CD4-positive, alpha-beta T cell treated with Interleukin-1 beta for 1 hour (primary cell): Measurements from ENCODE around the gene EMILIN3.

ENCODE experiments used
- DNase-seq, 2 donors: peaks; one replicate each; pipeline ENCODE4 v3.0.0-alpha.2; 2020 to 2022

The EMILIN3 gene

GRCh38 chr20:41363601-41364000, 3.0 kb downstream of the EMILIN3 start:
- no peak for DNase-seq

- no peak for DNase-seq
Observed at GRCh38 chr20:41362748-41363140, 3.9 kb downstream of the EMILIN3 start.

GRCh38 chr20:41361757-41362747, 4.6 kb downstream of the EMILIN3 start:
- DNase-seq = no peak

GRCh38 chr20:41360831-41361756, 5.5 kb downstream of the EMILIN3 start:
- no peak for DNase-seq

GRCh38 chr20:41359541-41360011, 7.0 kb downstream of the EMILIN3 start:
- no peak for DNase-seq

- DNase-seq = no peak
Observed at GRCh38 chr20:41358717-41359116, 7.9 kb downstream of the EMILIN3 start.

GRCh38 chr20:41358230-41358629, 8.4 kb downstream of the EMILIN3 start:
- no peak for DNase-seq

- DNase-seq = no peak
Observed at GRCh38 chr20:41357424-41358163, 9.0 kb downstream of the EMILIN3 start.

GRCh38 chr20:41356951-41357350, 9.7 kb downstream of the EMILIN3 start:
- no peak for DNase-seq

- DNase-seq = no peak
Observed at GRCh38 chr20:41355598-41356203, 10.9 kb downstream of the EMILIN3 start.

GRCh38 chr20:41355192-41355591, 11.4 kb downstream of the EMILIN3 start:
- DNase-seq = no peak

GRCh38 chr20:41353530-41353929, 13.1 kb downstream of the EMILIN3 start:
- DNase-seq = no peak

GRCh38 chr20:41352666-41353065, 14.0 kb downstream of the EMILIN3 start:
- no peak for DNase-seq

GRCh38 chr20:41352106-41352505, 14.5 kb downstream of the EMILIN3 start:
- no peak for DNase-seq

GRCh38 chr20:41350408-41350962, 16.1 kb downstream of the EMILIN3 start:
- no peak for DNase-seq

GRCh38 chr20:41349943-41350342, 16.7 kb downstream of the EMILIN3 start:
- no peak for DNase-seq

GRCh38 chr20:41349266-41349665, 17.4 kb downstream of the EMILIN3 start:
- no peak for DNase-seq

- no peak for DNase-seq
Observed at GRCh38 chr20:41348430-41349172, 18.0 kb downstream of the EMILIN3 start.

- no peak for DNase-seq
Observed at GRCh38 chr20:41347523-41348429, 18.8 kb downstream of the EMILIN3 start.

GRCh38 chr20:41345729-41346067, 20.9 kb downstream of the EMILIN3 start:
- no peak for DNase-seq
